Measurements from ENCODE around the gene CNR2. TPM values are rescaled to one million over a fixed set of nuclear protein-coding genes. Genes with fewer than 3 reads are reported as not detected.
"Not testable (repeated sequence)": the region's sequence is repeated elsewhere in the genome, so short reads cannot be mapped to it uniquely, and the experiment has no call there.

The CNR2 gene
- total RNA-seq, 4 donors from 2014 or later = 0.11 to 0.54 (median 0.31) TPM

DNA sequence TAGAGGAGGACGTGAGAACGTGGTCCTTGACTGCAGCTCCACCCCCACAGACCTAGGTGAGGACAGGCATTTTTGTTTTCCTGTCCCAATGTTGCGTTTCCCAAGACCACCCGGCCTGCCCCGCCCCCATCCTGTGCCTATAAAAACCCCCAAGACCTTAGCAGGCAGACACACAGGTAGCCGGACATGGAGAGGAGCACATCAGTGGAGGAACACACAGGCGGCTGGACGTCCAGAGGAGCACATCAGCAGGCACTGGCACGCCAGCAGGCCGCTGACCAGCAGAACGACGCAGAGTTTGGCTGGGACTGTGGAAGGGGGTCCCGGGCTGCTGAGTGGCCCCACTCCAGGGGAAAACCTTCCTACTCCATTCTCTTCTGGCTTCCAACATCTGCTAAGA is 75.3 kb downstream of the CNR2 start:
- intact Hi-C loops (cut with DNase I) = no loop called here
- H3K27me3 ChIP-seq = no peaks in the 10 kb centered on the region
- no peak overlapping the region for H3K27ac ChIP-seq
- peak in 1 of 2 donors; percentile 8 for DNase-seq
- peak overlapping the region in 1 of 3 donors; percentile 7 for H3K4me3 ChIP-seq (replicated peaks in 1 of 3)
- H3K4me1 ChIP-seq = peaks cover 6 to 10% of the 10 kb centered on the region in 2 donors
- no peaks in the 10 kb centered on the region for H3K36me3 ChIP-seq
- 5 to 14% methylated on average over 6 to 8 of the region's 13 CpGs for WGBS, 2 donors
- H3K9me3 ChIP-seq = no peaks in the 10 kb centered on the region
- TF ChIP-seq, protein P1, sequence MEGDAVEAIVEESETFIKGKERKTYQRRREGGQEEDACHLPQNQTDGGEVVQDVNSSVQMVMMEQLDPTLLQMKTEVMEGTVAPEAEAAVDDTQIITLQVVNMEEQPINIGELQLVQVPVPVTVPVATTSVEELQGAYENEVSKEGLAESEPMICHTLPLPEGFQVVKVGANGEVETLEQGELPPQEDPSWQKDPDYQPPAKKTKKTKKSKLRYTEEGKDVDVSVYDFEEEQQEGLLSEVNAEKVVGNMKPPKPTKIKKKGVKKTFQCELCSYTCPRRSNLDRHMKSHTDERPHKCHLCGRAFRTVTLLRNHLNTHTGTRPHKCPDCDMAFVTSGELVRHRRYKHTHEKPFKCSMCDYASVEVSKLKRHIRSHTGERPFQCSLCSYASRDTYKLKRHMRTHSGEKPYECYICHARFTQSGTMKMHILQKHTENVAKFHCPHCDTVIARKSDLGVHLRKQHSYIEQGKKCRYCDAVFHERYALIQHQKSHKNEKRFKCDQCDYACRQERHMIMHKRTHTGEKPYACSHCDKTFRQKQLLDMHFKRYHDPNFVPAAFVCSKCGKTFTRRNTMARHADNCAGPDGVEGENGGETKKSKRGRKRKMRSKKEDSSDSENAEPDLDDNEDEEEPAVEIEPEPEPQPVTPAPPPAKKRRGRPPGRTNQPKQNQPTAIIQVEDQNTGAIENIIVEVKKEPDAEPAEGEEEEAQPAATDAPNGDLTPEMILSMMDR (IDR thresholded peaks at IDR 0.05) = no peak
- no peak for TF ChIP-seq POLR2A (IDR thresholded peaks at IDR 0.05)

DNA sequence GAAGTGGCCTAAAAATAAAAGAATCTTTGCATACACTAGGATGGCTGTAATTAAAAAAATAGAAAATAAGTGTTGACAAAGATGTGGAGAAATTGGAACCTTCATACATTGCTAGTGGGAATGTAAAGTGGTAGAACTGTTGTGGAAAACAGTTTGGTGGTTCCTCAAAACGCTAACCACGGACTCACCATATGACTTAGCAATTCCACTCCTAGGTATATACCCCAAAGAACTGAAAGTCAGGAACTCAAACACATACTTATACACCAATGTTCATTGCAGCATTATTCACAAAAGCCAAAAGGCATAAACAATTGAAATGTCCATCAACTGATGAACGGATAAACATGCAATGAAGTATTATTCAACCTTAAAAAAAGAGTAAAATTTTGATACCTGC is 77.1 kb downstream of the CNR2 start:
- 82 to 83% methylated on average over 3 of the region's 3 CpGs for WGBS, 2 donors
- intact Hi-C loops (cut with DNase I) = no loop called here
- TF ChIP-seq, protein P1 (IDR thresholded peaks at IDR 0.05) = no peak
- TF ChIP-seq POLR2A (IDR thresholded peaks at IDR 0.05) = no peak

DNA sequence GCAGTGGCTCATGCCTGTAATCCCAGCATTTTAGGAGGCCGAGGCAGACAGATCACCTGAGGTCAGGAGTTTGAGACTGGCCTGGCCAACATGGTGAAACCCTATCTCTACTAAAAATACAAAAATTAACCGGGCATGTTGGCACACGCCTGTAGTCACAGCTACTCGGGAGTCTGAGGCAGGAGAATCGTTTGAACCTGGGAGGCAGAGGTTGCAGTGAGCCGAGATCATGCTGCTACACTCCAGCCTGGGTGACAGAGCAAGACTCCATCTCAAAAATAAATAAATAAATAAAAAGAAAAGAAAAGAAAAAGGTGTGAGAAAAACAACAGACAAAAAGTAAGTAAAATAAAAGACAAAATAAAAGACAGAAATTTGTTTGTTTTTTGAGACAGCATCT is 79.0 kb downstream of the CNR2 start:
- H3K9me3 ChIP-seq; H3K27me3 ChIP-seq; DNase-seq; H3K4me1 ChIP-seq; H3K4me3 ChIP-seq (replicated peaks in 1 of 3); H3K36me3 ChIP-seq; intact Hi-C loops (cut with DNase I); H3K27ac ChIP-seq: not testable (repeated sequence)
- 83 to 84% methylated on average over 6 of the region's 6 CpGs for WGBS, 2 donors

More for the DNA sequence above, 77.1 kb downstream of the CNR2 start:
- H3K4me1 ChIP-seq = peaks cover 6 to 10% of the 10 kb centered on the region in 2 donors
- H3K9me3 ChIP-seq = no peaks in the 10 kb centered on the region
- no peaks in the 10 kb centered on the region for H3K36me3 ChIP-seq
- no peak for DNase-seq
- H3K27me3 ChIP-seq = no peaks in the 10 kb centered on the region
- no peak overlapping the region for H3K4me3 ChIP-seq (replicated peaks in 1 of 3)
- no peak overlapping the region for H3K27ac ChIP-seq

DNA sequence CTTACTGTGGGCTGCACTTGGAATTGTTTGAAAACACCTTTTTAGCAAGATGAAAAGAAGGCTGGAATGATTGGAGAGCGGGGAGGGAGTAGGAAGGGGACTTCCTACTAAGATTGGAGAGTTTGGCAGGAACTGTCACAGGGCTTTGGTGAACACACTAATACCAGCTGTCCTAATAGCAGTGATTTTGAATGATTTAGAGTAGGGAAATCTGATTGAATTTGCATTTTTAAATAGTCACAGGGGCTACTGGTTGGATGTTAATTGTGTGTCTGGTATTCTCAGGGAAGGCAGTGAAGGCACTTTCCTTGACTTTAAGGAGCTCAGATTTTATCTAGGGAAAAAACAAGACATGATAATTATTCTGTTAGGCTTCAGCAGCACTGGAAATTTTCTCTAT is 85.4 kb downstream of the CNR2 start:
- 75 to 90% methylated on average over 1 of the region's 1 CpG for WGBS, 2 donors
- Histone ChIP-seq H3K27ac (no peak overlapping the region), H3K27me3 (no peaks in the 10 kb centered on the region), H3K4me1 (peaks cover 0 to 7% of the 10 kb centered on the region in 2 donors), H3K4me3 (replicated peaks in 1 of 3) (no peak overlapping the region), H3K36me3 (no peaks in the 10 kb centered on the region), H3K9me3 (no peaks in the 10 kb centered on the region)
- intact Hi-C loops (cut with DNase I) = loop anchor here (5.0 kb wide), 1 partner anchor 40 kb away; the partner anchor contains the start of gene FUCA1
- DNase-seq = no peak
- TF ChIP-seq, protein P1 (IDR thresholded peaks at IDR 0.05) = no peak
- no peak for TF ChIP-seq POLR2A (IDR thresholded peaks at IDR 0.05)

DNA sequence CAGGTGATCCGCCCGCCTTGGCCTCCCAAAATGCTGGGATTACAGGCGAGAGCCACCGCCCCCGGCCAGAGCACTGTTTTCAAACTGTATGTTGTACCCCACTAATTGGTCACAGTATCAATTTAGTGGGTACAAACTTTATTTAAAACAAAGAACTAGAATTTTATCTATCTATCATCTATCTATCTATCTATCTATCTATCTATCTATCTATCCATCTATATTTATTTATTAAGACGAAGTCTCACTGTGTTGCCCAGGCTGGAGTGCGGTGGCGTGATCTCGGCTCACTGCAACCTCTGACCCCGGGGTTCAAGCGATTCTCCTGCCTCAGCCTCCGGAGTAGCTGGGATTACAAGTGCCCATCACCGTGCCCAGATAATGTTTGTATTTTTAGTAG is 86.6 kb downstream of the CNR2 start:
- H3K9me3 ChIP-seq; H3K4me1 ChIP-seq; H3K4me3 ChIP-seq (replicated peaks in 1 of 3); DNase-seq; H3K36me3 ChIP-seq; H3K27me3 ChIP-seq; H3K27ac ChIP-seq: not testable (repeated sequence)
- WGBS, 2 donors = 96 to 99% methylated on average over 13 of the region's 13 CpGs
- intact Hi-C loops (cut with DNase I) = loop anchor here (5.0 kb wide), 1 partner anchor 41 kb away; the partner anchor contains the start of gene FUCA1

DNA sequence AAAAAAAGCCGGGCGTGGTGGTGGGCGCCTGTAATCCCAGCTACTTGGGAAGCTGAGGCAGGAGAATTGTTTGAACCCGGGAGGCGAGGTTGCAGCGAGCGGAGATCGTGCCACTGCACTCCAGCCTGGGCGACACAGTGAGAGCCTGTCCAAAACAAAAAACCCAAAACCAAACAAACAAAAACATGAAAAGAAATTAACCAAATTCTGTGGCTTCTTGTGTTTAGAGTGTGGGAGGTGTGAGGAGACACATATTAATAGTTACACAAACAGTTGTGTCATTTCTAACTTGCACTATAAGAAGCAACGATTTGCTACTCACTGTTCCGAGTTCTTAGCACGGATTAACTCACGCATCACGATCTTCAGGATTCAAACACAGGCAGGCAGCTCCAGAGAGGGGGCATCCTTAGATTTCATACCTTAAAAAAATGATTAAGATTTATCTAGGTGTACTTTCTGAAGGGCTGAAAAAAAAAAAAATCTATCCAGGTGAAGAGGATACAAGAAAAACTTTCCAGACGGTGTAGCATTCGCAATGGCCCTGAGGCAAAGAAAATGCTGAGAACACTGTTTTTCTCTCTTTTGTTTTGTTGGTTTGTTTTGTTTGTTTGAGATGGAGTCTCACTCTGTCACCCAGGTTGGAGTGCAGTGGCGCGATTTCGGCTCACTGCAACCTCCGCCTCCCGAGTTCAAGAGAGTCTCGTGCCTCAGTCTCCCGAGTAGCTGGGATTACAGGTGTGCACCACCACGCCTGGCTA is 87.2 kb downstream of the CNR2 start:
- intact Hi-C loops (cut with DNase I) = loop anchor here (5.0 kb wide), 1 partner anchor 41 kb away; the partner anchor contains the start of gene FUCA1
- TF ChIP-seq, protein P1 (IDR thresholded peaks at IDR 0.05) = no peak
- no peak for TF ChIP-seq POLR2A (IDR thresholded peaks at IDR 0.05)
- Histone ChIP-seq H3K9me3 (no peaks in the 10 kb centered on the region), H3K4me1 (peaks cover 0 to 7% of the 10 kb centered on the region in 2 donors), H3K27me3 (no peaks in the 10 kb centered on the region), H3K4me3 (replicated peaks in 1 of 3) (peak overlapping the region in 2 of 3 donors; percentile 10 to 84), H3K36me3 (no peaks in the 10 kb centered on the region), H3K27ac (peak overlapping the region; percentile 91 to 99 (median 91))
- peak in 1 of 2 donors; percentile 7 for DNase-seq
- 50 to 58% methylated on average over 24 of the region's 24 CpGs for WGBS, 2 donors
